Naive B cell (primary cell): ENCODE results near the gene ZNF740. TPM values are rescaled to one million over a fixed set of nuclear protein-coding genes. Genes with fewer than 3 reads are reported as not detected.
A peak's percentile ranks its signal among the peaks of the same experiment; 100 is the strongest.

Experiments used
- ATAC-seq, 2 donors: fragments of 150-1000 bp; cut with Tn5 transposase; 2 replicates each; pipeline ENCODE4 v1.10.0; 2021; ENCODE audit warnings: low read depth in 2 of 2, mild to moderate bottlenecking in 2 of 2, moderate library complexity in 2 of 2
- DNase-seq: peaks from one replicate; pipeline ENCODE4 v3.0.0; 2022
- H3K27ac Mint-ChIP-seq, 6 donors: one replicate each; pipeline ENCODE4 v1.8.0; 2020 to 2022; ENCODE audit warnings: mild to moderate bottlenecking in 6 of 6, mixed read lengths in 6 of 6, moderate library complexity in 5 of 6, inconsistent platforms in 2 of 6
- H3K27me3 Mint-ChIP-seq, 3 donors: one replicate each; pipeline ENCODE4 v1.8.0; 2021 to 2022; ENCODE audit warnings: mixed read lengths in 3 of 3, mild to moderate bottlenecking in 1 of 3
- H3K36me3 Mint-ChIP-seq, 2 donors: one replicate each; pipeline ENCODE4 v1.8.0; 2020 to 2022; ENCODE audit warnings: mixed read lengths in 2 of 2, inconsistent platforms in 1 of 2, mild to moderate bottlenecking in 1 of 2
- H3K4me1 Mint-ChIP-seq, 3 donors: one replicate each; pipeline ENCODE4 v1.8.0; 2020 to 2022; ENCODE audit warnings: mixed read lengths in 3 of 3, inconsistent platforms in 1 of 3, mild to moderate bottlenecking in 1 of 3, moderate library complexity in 1 of 3
- H3K4me3 Mint-ChIP-seq, 8 donors: one replicate each; pipeline ENCODE4 v1.8.0; 2020 to 2022; ENCODE audit warnings: mild to moderate bottlenecking in 8 of 8, mixed read lengths in 8 of 8, moderate library complexity in 8 of 8, inconsistent platforms in 2 of 8
- H3K9me3 Mint-ChIP-seq, 7 donors: one replicate each; pipeline ENCODE4 v1.8.0; 2020 to 2022; ENCODE audit warnings: mixed read lengths in 7 of 7, mild to moderate bottlenecking in 5 of 7, inconsistent platforms in 2 of 7, moderate library complexity in 1 of 7
- polyA plus RNA-seq, 6 donors: library from polyadenylated mRNA; unstranded; fragments of 300-500 nt; fragmentation: Illumina TruSeq; gene quantifications; one replicate each; pipeline ENCODE4 v1.2.3, GENCODE V29; 2021; ENCODE audit warnings: low read depth in 6 of 6

The ZNF740 gene
- 1 to 10 TPM; 1.8 to 6.0 (median 4.2) TPM for polyA plus RNA-seq

- no peaks in the 10 kb centered on the region for H3K27me3 Mint-ChIP-seq
- DNase-seq (peak; percentile 97), ATAC-seq (peak; percentile 95)
- peak within 1 kb of the TSS; percentile 92 to 98 (median 96) for H3K27ac Mint-ChIP-seq
- peaks cover 45 to 52% (median 45%) of the 10 kb centered on the region in 3 donors for H3K4me1 Mint-ChIP-seq
- H3K36me3 Mint-ChIP-seq, result peaks cover 0 to 8% of the 10 kb centered on the region in 2 donors
- H3K4me3 Mint-ChIP-seq, result peak within 1 kb of the TSS; percentile 91 to 97 (median 96)
- no peaks in the 10 kb centered on the region for H3K9me3 Mint-ChIP-seq
Measured at GRCh38 chr12:53180220-53180930, at the start of gene ZNF740, which contains the start of gene CSAD. Gene ZNF740, plus strand, starts transcription at chr12:53180722. Its CDS starts 1,262 bp downstream, at chr12:53181984. Gene CSAD, minus strand, starts transcription at chr12:53180925. Its CDS starts 7,455 bp downstream, at chr12:53173470.

- peaks cover 7 to 12% (median 8%) of the 10 kb centered on the region in 3 donors for H3K4me1 Mint-ChIP-seq
- ATAC-seq (no peak), DNase-seq (no peak)
- no peak overlapping the region for H3K27ac Mint-ChIP-seq
- H3K27me3 Mint-ChIP-seq, result peaks cover 4 to 23% (median 19%) of the 10 kb centered on the region in 3 donors
- no peak overlapping the region for H3K4me3 Mint-ChIP-seq
- H3K36me3 Mint-ChIP-seq, result no peaks in the 10 kb centered on the region
- H3K9me3 Mint-ChIP-seq, result peaks cover 0 to 8% (median 3%) of the 10 kb centered on the region in 7 donors
Measured at GRCh38 chr12:53131844-53132243, 48.7 kb upstream of the ZNF740 start.

- Mint-ChIP-seq H3K4me3 (no peak overlapping the region), H3K36me3 (peaks cover 0 to 11% of the 10 kb centered on the region in 2 donors), H3K27me3 (peaks cover 4 to 29% (median 18%) of the 10 kb centered on the region in 3 donors), H3K9me3 (peaks cover 0 to 19% (median 14%) of the 10 kb centered on the region in 7 donors), H3K4me1 (peaks cover 7 to 12% (median 8%) of the 10 kb centered on the region in 3 donors), H3K27ac (no peak overlapping the region)
- ATAC-seq, result no peak
- DNase-seq, result no peak
Measured at GRCh38 chr12:53133722-53134121, 46.8 kb upstream of the ZNF740 start.

- no peak for ATAC-seq
- H3K36me3 Mint-ChIP-seq, result no peaks in the 10 kb centered on the region
Measured at GRCh38 chr12:53143355-53143754, 37.2 kb upstream of the ZNF740 start.

GRCh38 chr12:53145383-53146260, 34.9 kb upstream of the ZNF740 start:
- no peak for DNase-seq

More at GRCh38 chr12:53143355-53143754, 37.2 kb upstream of the ZNF740 start:
- Mint-ChIP-seq H3K27me3 (peaks cover 0 to 8% (median 8%) of the 10 kb centered on the region in 3 donors), H3K27ac (no peak overlapping the region), H3K4me3 (no peak overlapping the region), H3K9me3 (peaks cover 0 to 13% (median 4%) of the 10 kb centered on the region in 7 donors), H3K4me1 (no peaks in the 10 kb centered on the region)
- DNase-seq, result no peak

DNA sequence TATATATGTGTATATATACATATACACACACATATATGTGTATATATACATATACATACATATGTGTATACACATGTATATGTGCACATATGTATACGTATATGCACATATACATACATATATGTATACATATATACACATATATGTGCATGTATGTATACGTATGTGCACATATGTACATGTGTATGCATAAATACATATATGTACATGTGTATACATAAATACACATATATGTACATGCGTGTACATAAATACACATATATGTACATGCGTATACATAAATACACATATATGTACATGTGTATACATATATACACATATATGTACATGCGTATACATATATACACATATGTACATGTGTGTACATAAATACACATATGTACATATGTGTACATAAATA, 33.3 kb upstream of the ZNF740 start:
- H3K36me3 Mint-ChIP-seq, result no peaks in the 10 kb centered on the region
- no peaks in the 10 kb centered on the region for H3K4me1 Mint-ChIP-seq
- H3K27ac Mint-ChIP-seq, result no peak overlapping the region
- no peaks in the 10 kb centered on the region for H3K9me3 Mint-ChIP-seq
- H3K4me3 Mint-ChIP-seq, result no peak overlapping the region
- ATAC-seq, result no peak
- no peak for DNase-seq
- peaks cover 0 to 3% (median 0%) of the 10 kb centered on the region in 3 donors for H3K27me3 Mint-ChIP-seq

More at GRCh38 chr12:53145383-53146260, 34.9 kb upstream of the ZNF740 start:
- no peaks in the 10 kb centered on the region for H3K27me3 Mint-ChIP-seq
- H3K4me3 Mint-ChIP-seq, result no peak overlapping the region
- H3K9me3 Mint-ChIP-seq, result no peaks in the 10 kb centered on the region
- no peaks in the 10 kb centered on the region for H3K36me3 Mint-ChIP-seq
- peak overlapping the region in 2 of 6 donors; percentile 66 to 69 for H3K27ac Mint-ChIP-seq
- no peak for ATAC-seq
- H3K4me1 Mint-ChIP-seq, result no peaks in the 10 kb centered on the region

DNA sequence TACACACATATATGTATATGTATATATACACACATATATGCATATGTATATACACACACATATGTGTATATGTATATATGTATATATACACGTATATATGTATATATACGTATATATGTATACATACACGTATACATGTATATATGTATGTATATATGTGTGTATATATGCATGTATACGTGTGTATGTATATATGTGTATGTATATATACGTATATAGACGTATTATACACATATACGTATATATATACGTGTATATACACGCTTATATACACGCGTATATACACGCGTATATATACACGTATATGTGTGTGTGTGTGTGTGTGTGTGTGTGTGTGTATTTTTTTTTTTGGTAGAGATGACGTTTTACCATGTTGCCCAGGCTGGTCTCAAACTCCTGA, 32.9 kb upstream of the ZNF740 start:
- DNase-seq (no peak), ATAC-seq (no peak)
- Mint-ChIP-seq H3K36me3 (no peaks in the 10 kb centered on the region), H3K4me3 (peak overlapping the region in 1 of 8 donors; percentile 60), H3K9me3 (no peaks in the 10 kb centered on the region), H3K27me3 (peaks cover 0 to 3% (median 0%) of the 10 kb centered on the region in 3 donors), H3K4me1 (no peaks in the 10 kb centered on the region), H3K27ac (no peak overlapping the region)

DNA sequence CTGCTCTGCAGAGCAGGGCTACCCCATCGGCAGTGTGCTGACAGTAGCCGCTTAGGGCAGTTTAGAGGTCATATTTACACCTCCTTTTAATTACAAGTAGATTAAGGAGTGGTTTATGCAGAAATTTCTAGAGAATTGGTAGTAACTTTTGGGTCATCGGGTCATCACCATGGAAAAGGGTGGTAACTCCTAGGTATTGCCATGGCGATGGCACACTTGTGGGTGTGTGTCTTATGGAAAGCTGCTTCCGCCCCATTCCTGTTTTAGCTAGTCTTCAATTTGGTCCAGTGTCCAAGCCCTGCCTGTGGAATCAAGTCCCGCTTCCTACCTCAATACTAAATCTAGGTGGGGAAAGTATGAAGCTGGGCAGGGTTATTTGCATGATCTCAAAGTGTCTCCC, 29.5 kb upstream of the ZNF740 start:
- H3K4me1 Mint-ChIP-seq, result no peaks in the 10 kb centered on the region
- peaks cover 0 to 3% (median 0%) of the 10 kb centered on the region in 3 donors for H3K27me3 Mint-ChIP-seq
- H3K36me3 Mint-ChIP-seq, result no peaks in the 10 kb centered on the region
- DNase-seq (no peak), ATAC-seq (no peak)
- no peak overlapping the region for H3K27ac Mint-ChIP-seq
- H3K4me3 Mint-ChIP-seq, result peak overlapping the region in 1 of 8 donors; percentile 35
- H3K9me3 Mint-ChIP-seq, result no peaks in the 10 kb centered on the region

DNA sequence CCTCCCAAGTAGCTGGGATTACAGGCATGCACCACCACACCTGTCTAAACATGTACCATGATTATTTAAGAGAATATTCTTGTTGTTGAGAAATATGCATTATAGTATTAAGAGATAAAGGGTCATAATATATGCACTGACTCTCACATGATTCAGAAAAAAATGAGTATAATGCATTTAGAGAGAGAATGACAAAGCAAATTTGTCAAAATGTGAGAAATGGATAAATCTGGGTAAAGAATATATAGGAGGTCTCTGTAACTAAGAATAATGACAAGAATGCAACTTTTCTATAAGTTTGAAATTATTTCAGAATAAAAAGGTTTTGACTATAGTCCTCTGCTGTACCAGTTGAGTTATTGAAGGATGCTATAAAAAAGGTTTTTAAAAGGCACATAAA, 28.1 kb upstream of the ZNF740 start:
- Mint-ChIP-seq H3K4me3 (no peak overlapping the region), H3K4me1 (no peaks in the 10 kb centered on the region)

DNA sequence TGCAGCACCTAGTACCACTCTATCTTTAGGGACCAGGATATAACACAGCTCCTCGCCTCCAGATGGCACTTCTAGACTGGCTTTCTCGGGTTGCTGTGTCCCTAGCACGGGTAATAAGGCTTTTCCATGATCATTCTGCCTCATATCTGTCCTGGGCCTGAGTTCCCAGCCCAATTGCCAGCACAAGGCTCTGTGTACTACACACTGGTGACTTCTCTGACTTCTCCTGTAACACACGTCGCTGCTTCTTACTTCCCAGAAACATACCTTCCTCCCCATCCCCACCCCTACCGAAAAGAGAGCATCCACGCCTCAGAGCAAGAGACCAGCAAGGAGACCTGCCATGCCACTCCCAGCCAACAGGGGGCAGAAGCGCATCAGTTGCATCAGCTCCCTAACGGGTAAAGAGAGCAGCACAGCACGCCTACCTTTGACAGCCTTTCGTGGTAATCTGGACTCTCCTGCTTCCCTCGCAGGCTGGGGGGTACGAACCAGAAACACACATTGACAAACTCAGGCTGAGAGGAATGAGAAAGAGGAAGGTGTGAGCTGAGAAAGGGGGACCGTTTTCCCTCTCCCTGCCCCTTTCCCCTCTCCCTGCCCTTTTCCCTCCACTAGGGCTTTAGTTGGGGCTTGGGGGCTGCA, 21.2 kb upstream of the ZNF740 start:
- Mint-ChIP-seq H3K4me1 (peaks cover 9% of the 10 kb centered on the region in 3 donors), H3K9me3 (no peaks in the 10 kb centered on the region), H3K36me3 (no peaks in the 10 kb centered on the region), H3K27me3 (no peaks in the 10 kb centered on the region), H3K27ac (peak overlapping the region in 2 of 6 donors; percentile 2 to 63), H3K4me3 (no peak overlapping the region)
- peak; percentile 81 for DNase-seq
- peak; percentile 97 to 98 for ATAC-seq

More for the DNA sequence above, 28.1 kb upstream of the ZNF740 start:
- Mint-ChIP-seq H3K36me3 (no peaks in the 10 kb centered on the region), H3K27me3 (peaks cover 0 to 3% (median 0%) of the 10 kb centered on the region in 3 donors), H3K27ac (no peak overlapping the region), H3K9me3 (no peaks in the 10 kb centered on the region)
- ATAC-seq, result no peak
- no peak for DNase-seq

DNA sequence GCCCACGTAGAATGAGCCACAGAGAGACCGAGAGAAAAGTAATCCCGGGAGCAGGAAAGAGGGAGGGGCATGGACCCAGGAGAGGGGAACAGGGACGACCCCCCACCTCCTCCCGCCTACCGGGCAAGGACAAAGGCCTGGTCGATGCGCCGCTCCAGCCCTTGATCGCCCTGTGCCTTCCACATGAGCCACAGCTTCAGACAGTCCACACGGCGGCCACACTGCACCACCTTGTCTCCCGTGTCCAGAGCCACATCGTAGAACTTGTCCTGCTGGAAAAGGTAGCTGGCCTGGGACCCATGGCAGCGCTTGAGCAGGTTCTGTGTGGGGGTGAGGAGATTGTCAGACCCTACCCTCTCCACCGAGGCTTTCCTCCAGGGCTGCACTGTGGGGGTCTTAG, 20.5 kb upstream of the ZNF740 start:
- Mint-ChIP-seq H3K4me3 (no peak overlapping the region), H3K9me3 (no peaks in the 10 kb centered on the region), H3K4me1 (peaks cover 9% of the 10 kb centered on the region in 3 donors), H3K27me3 (no peaks in the 10 kb centered on the region), H3K36me3 (no peaks in the 10 kb centered on the region), H3K27ac (no peak overlapping the region)
- ATAC-seq (no peak), DNase-seq (no peak)

DNA sequence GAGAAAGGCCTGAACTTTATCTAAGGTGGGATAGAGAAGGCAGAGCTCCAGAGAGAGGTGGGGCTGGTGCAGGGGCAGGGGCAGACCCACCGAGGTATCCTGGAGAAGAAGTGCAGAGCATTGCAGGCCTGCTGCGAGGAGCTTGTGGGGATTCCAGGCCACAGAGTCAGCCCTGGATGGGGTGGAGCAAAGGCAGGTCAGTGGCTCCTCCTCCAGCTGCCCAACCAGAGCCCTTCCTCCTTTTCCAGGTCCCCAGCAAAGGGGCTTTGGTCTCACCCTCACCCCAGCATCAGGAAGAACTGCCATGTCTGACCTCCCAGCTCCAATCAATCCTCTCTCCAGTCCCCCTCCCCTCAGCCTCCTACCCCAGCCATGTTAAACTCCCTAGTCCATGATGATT, 19.8 kb upstream of the ZNF740 start:
- H3K4me3 Mint-ChIP-seq, result no peak overlapping the region
- DNase-seq (no peak), ATAC-seq (no peak)
- no peaks in the 10 kb centered on the region for H3K27me3 Mint-ChIP-seq
- H3K27ac Mint-ChIP-seq, result peak overlapping the region in 1 of 6 donors; percentile 79
- H3K4me1 Mint-ChIP-seq, result peaks cover 9% of the 10 kb centered on the region in 3 donors
- no peaks in the 10 kb centered on the region for H3K36me3 Mint-ChIP-seq
- H3K9me3 Mint-ChIP-seq, result no peaks in the 10 kb centered on the region
